Fibroblast of skin of right quadriceps (primary cell): ENCODE measurements around the gene TACR2.
A peak's percentile ranks its signal among the peaks of the same experiment; 100 is the strongest.

ENCODE experiments used
- DNase-seq: peaks from one replicate; pipeline ENCODE4 v3.0.0-alpha.2; 2013

The TACR2 gene

DNA sequence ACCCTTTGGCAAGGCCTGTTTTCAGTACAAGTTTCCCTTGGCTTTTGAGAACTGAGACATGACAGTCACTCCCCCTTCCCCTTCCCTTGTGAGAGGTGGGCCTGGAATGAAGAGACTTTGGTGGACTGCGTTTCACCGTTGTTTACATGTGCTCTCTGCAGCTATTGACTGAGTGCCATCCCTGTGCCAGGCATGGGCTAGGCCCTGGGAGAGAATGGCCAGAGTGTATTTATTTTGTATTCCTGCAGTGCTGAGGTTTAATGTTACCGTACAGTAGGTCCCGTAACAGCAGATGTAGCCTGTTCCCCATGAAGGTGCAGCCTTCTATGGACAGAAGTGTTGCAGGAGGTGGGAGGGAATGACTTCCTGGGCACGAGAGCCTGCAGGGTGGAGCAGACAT lies 50.0 kb downstream of the TACR2 start:
- no peak for DNase-seq

GRCh38 chr10:69364232-69364940 lies 52.3 kb downstream of the TACR2 start:
- DNase-seq, result no peak

DNA sequence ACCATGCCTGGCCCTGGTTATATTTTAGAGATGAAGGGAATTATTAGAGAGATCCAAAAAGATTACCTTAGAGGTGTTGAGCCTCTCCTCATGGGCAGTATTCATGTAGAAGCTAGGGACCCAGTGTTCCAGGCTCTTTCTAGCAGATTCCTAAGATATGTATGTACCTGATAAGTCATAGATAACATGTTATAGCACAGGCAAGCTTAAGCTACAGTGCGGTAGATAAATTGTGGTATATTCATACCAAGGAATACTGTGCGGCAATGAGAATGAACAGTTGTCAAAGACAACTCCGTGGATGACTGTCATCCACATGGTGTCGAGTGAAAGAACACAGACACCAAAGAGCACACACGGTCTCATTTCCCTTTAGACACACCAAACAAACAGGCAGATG lies 53.1 kb downstream of the TACR2 start:
- no peak for DNase-seq

- DNase-seq, result peak; percentile 22
Observed at GRCh38 chr10:69362471-69362954, 54.2 kb downstream of the TACR2 start.

DNA sequence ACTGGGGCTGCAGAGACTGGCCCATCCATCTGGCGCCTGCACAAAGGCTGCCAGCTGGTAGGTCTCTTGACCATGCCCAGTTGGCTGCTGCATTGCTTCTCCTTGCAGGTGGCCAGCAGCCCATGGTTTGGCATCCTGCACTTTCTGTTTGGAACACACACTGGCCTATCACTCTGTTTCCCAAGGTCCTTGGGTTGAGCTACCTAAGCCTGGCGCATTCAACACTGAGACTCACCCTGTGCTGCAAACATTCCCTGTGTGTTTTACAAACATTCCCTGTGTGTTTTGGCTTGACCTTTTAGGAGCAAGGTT lies 55.5 kb downstream of the TACR2 start:
- no peak for DNase-seq

- peak; percentile 67 for DNase-seq
Observed at GRCh38 chr10:69360485-69361302, 56.0 kb downstream of the TACR2 start.

DNA sequence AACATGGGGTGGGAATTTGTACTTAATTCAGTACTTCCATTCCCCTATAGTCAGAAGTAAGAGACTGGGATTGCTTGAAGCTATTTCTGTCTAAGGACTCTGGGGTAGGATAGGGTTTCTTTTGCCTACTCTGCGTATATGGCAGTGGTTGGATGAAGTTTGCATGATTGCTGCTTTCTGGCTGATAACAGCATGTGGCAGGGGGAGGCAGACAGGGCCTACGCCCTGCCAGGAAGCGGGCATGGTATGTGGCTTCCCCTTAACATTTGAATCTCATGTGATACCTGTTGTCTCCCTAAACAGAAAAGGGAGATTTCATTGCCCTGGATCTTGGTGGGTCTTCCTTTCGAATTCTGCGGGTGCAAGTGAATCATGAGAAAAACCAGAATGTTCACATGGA lies 57.1 kb downstream of the TACR2 start:
- no peak for DNase-seq

- DNase-seq, result peak; percentile 52
Observed at GRCh38 chr10:69359148-69359547, 57.6 kb downstream of the TACR2 start.

GRCh38 chr10:69358148-69358795 lies 58.4 kb downstream of the TACR2 start:
- DNase-seq, result no peak

- DNase-seq, result no peak
Observed at GRCh38 chr10:69356187-69356586, 60.5 kb downstream of the TACR2 start.

- no peak for DNase-seq
Observed at GRCh38 chr10:69353977-69354635, 62.6 kb downstream of the TACR2 start.
